HG03378 (cell line): ENCODE results near the gene TMEM181.
"Not testable (repeated sequence)": the region's sequence is repeated elsewhere in the genome, so short reads cannot be mapped to it uniquely, and the experiment has no call there.

Experiments
- ATAC-seq: cut with Tn5 transposase; IDR thresholded peaks from one replicate; pipeline ENCODE4 v1.9.1; 2021; ENCODE audit warnings: mild to moderate bottlenecking, moderate library complexity; ENCODE audit not compliant: unreplicated experiment

TMEM181 gene

GRCh38 chr6:158634695-158635426 is 75.0 kb downstream of the TMEM181 start:
- no peak for ATAC-seq

GRCh38 chr6:158635427-158636073 is 75.7 kb downstream of the TMEM181 start:
- ATAC-seq: no peak

- ATAC-seq: no peak
These were observed 76.9 kb downstream of the TMEM181 start for GRCh38 chr6:158636778-158637177.

DNA sequence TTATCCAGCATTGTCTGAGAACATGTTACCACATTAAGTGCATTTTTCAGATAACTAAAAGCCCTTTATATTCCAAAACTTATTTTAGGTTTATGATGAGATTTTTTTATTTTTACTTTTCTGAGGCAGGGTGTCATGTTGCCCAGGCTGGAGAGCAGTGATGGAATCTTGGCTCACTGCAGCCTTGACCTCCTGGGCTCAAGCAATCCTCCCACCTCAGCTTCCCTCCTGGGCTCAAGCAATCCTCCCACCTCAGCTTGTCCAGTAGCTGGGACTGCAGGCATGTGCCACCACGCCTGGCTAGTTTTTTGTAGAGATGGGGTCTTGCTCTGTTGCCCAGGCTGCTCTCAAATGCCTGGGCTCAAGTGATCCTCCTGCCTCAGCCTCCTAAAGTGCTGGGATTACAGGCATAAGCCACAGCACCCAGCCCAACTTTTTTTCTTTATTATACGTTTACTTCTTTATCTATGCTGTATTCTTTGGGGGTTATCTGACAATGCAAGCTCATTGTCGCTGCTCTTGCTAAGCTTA is 78.5 kb downstream of the TMEM181 start:
- no peak for ATAC-seq

DNA sequence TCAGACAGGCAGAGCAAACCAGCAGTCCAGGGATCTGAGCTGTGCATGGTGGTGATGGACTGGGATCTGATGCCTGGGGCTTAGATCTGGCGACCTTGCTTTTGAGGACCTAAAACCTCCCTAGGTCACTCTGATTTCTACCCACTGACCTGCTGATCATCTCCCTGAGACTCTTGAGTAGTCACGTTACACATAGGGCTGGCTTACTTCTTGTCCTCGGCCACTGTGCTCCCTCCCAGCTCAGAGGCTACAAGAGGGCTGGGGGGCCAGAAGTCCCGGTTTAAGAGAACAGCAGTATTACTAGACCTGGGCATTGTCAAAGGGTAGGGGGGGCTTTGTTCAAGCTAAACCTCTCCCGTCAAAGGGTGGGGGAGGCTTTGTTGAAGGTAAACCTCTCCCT is 79.2 kb downstream of the TMEM181 start:
- no peak for ATAC-seq

- ATAC-seq: no peak
These were observed 80.6 kb downstream of the TMEM181 start for GRCh38 chr6:158640519-158640918.

GRCh38 chr6:158642097-158642601 is 82.3 kb downstream of the TMEM181 start:
- ATAC-seq: no peak

- ATAC-seq: no peak
These were observed 83.9 kb downstream of the TMEM181 start for GRCh38 chr6:158643836-158644230.

GRCh38 chr6:158644231-158645063 is 84.6 kb downstream of the TMEM181 start, which contains the start of gene DYNLT1:
Gene DYNLT1, minus strand, starts transcription at chr6:158644743. Its CDS starts 35 bp downstream, at chr6:158644708.
- ATAC-seq: peak; percentile 32

DNA sequence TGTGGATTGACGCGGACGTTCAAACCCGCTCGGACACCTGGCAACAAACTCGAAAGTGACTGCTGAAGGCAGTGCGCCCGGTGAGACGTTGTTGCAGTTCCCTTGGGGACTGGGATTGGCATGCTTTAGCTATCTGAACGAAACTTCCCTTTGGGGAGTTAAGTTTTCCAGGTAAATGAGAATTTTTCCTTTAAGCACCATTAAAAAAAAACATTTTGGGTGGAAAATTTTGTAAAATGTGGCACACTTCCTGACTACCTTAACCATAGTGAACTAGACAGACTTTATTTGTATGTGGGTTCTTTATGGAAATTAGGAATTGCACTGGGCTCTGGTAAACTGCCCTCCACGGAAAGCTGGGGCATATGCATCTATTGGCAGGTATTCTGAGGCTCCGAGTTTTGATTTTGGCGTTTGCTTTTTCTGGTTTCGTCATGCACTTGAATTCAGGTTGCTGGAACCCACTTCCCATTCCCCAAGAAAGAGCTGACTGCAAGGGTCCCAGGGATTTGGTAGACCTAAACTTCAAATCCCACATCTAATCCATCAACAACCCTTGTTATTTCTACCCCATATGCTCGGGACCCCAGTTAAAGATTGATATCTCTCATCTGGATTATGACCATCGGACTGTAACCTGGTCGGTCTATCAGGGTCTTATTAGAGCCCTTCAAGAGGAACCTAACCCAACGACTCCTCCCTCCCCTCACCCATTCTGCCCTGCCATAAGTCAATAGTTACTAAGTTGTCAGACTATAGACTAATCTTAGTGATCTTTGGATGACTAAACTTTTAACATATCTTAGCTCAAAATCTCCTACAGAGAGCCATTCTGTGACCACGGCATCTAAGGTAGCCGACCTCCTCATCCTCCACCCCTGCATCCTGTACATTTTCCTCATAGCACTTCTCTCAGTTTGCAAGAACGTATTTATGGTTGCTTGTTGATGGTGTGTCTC is 85.5 kb downstream of the TMEM181 start:
- no peak for ATAC-seq

DNA sequence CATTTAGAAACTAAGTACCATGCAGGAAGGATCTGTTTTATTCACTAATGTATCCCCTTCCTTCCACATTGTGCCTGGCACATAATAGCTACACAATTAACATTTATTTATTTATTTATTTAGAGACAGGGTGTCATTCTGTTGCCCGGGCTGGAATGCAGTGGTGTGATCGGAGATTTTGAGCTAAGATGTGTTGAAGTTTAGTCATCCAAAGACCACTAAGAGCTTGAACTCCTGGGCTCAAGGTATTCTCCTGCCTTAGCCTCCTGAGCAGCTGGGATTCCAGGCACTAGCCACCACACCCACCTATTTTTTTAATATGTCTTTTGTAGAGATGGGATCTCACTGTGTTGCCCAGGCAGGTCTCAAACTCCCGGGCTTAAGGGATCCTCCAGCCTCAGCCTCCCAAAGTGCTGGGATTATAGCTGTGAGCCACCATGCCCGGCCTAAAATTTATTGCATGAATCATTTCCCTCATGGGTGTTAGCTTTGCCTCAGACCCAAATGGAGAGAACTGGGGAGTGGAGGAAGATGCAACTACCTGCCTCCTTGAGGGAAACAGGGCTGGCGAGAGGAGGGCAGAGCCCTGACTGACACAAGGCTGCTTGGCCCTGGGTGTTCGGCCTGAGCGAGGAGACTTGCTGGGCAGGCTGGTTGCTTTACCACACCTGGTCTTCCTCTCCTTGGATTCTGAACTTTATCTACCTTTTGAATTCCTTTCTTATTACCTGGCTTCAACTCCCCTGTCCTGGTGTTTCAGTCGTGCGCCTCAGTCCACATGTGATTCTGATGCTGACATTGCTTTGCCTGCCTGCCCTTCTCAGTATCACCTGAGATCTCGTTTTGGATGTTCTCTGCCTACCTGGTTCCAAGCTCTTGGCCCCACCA is 86.4 kb downstream of the TMEM181 start:
- ATAC-seq: no peak

- no peak for ATAC-seq
These were observed 87.6 kb downstream of the TMEM181 start for GRCh38 chr6:158647501-158647900.

DNA sequence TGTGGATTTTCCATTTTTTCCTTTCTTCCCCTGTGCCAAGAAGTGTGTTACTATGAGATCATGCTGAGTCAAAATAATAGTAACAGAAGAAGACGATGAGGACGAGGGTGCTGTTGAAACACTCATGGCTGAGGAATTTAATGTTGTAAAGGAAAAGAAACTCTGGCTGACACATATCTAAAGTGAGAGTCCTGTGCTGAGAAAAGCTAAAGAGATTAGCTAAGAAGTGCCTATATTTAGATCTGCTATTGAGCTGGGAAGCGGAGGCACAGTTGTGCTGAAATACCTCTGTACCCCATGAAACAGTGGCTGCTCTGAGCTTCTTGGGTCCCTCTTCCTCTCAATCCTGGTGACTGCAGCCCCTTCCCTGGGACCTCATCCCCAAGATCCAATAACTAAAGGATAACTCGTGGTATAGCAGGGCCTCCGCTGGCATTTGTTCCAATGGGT is 88.8 kb downstream of the TMEM181 start:
- ATAC-seq: peak; percentile 40

DNA sequence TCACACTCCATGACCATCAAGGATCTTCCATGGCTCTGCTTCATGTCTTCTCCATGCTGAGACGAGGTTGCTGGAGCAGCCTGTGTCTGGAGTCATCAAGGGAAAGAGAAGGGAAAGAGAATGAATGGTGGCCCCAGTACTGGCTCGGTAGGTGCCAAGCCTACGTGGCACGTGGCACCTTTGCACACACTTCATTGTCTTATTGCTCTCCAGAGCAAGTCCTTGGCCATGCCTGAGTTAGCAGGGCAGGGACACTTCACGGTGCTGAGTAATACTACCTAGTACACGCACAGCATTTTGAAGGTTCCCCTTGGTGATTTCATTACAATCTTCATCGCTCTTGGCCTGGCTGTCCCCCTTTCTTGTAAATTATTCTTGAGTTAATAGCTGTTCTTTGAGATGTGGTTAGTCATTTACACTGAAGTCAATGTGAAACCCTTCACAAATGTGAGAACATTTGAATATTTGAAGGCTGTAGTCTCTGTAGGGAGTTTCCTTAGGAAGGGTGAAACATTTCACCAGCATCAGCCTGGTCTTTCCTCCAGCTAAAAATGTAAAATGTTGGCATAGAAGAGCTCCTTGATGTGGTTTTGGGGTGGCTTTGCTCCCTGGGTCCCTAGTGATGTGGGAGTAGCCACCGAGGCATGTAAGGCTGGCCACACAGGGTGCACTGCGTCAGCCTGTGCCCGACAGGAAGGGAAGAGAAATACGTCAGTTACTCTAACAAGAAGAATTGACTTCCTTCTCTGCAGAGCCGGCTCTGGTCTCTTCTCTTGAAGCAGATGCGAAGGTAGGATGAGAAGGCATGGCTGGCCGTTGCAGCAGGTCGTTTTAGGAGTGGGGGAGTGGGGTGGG is 89.6 kb downstream of the TMEM181 start, which contains the start of gene SYTL3:
SYTL3 (plus strand) TSS at position 766 of the 855 bp plus-strand sequence. CDS start 13,215 bp downstream, outside the sequence.
- ATAC-seq: peak; percentile 48

GRCh38 chr6:158651981-158652737 is 92.3 kb downstream of the TMEM181 start:
- not testable (repeated sequence) for ATAC-seq

GRCh38 chr6:158653577-158654354 is 93.9 kb downstream of the TMEM181 start:
- ATAC-seq: peak; percentile 58
